OCI-LY7 (cell line): Measurements from ENCODE around the gene DMRT1. TPM values are rescaled to one million over a fixed set of nuclear protein-coding genes. Genes with fewer than 3 reads are reported as not detected.

Experiments
- BruUV-seq: library from RNA; stranded (reverse); fragments of 400-500 nt; replicated peaks from 2 replicates; lab custom pipeline; 2021; lab: Mats Ljungman, UMichigan
- CTCF ChIA-PET: fragments of 300-600 bp; sonication (Branson Sonifier 250); formaldehyde crosslinking; loops from one replicate; lab custom pipeline; 2022; ENCODE audit warnings: antibody characterized with exemption; ENCODE audit not compliant: unreplicated experiment; lab: Charles Lee
- POLR2A ChIA-PET: fragments of 300-600 bp; sonication (Branson Sonifier 250); formaldehyde crosslinking; loops from one replicate; lab custom pipeline; 2022; ENCODE audit warnings: antibody characterized with exemption; lab: Charles Lee
- DNase-seq: peaks from one replicate; pipeline ENCODE4 v3.0.0-alpha.2; 2015; ENCODE audit warnings: low spot score
- H2AFZ ChIP-seq: fragments of 200-600 bp; sonication (generic), shearing (Covaris generic); 2 replicates; pipeline ENCODE4 v1.6.1; 2014; ENCODE audit warnings: mild to moderate bottlenecking, antibody characterized with exemption, low read length, moderate library complexity
- H3K27ac ChIP-seq: fragments of 200-600 bp; sonication (generic); 2 replicates; pipeline ENCODE4 v1.5.1; 2014; ENCODE audit warnings: mixed run types, low read depth, mild to moderate bottlenecking, moderate library complexity, low read length, inconsistent platforms; ENCODE audit not compliant: poor library complexity, severe bottlenecking
- H3K36me3 ChIP-seq: fragments of 200-600 bp; sonication (generic); 2 replicates; pipeline ENCODE4 v1.6.1; 2014; ENCODE audit warnings: mild to moderate bottlenecking, antibody characterized with exemption, low read length, moderate library complexity, mixed read lengths; ENCODE audit not compliant: insufficient read depth
- H3K4me1 ChIP-seq: fragments of 200-600 bp; sonication (generic); 2 replicates; pipeline ENCODE4 v1.5.1; 2014; ENCODE audit warnings: mild to moderate bottlenecking, low read length; ENCODE audit not compliant: insufficient read depth, poor library complexity, severe bottlenecking
- H3K4me2 ChIP-seq: fragments of 200-600 bp; sonication (generic); 2 replicates; pipeline ENCODE4 v1.6.1; 2014; ENCODE audit warnings: mild to moderate bottlenecking, low read length
- H3K4me3 ChIP-seq: fragments of 200-600 bp; sonication (generic); 2 replicates; pipeline ENCODE4 v1.5.1; 2014; ENCODE audit warnings: mild to moderate bottlenecking, low read depth, low read length; ENCODE audit not compliant: poor library complexity, severe bottlenecking
- H3K79me2 ChIP-seq: fragments of 200-600 bp; sonication (generic); 2 replicates; pipeline ENCODE4 v1.6.1; 2016; ENCODE audit warnings: low read depth, mild to moderate bottlenecking, low read length, moderate library complexity, mixed read lengths; ENCODE audit not compliant: insufficient read depth
- H3K9me2 ChIP-seq: fragments of 200-600 bp; sonication (generic); 2 replicates; pipeline ENCODE4 v1.6.1; 2016; ENCODE audit warnings: mild to moderate bottlenecking, low read length, mixed read lengths; ENCODE audit not compliant: insufficient read depth
- H3K9me3 ChIP-seq: fragments of 200-600 bp; sonication (generic); 2 replicates; pipeline ENCODE4 v1.6.1; 2014; ENCODE audit warnings: mild to moderate bottlenecking, mixed run types, low read length, mixed read lengths
- H4K20me1 ChIP-seq: fragments of 200-600 bp; sonication (generic); 2 replicates; pipeline ENCODE4 v1.6.1; 2014; ENCODE audit warnings: mild to moderate bottlenecking, antibody characterized with exemption, low read length, moderate library complexity, mixed read lengths; ENCODE audit not compliant: insufficient read depth
- EZH2phosphoT487 ChIP-seq: fragments of 200-600 bp; sonication (generic); IDR thresholded peaks from 2 replicates; pipeline ENCODE4 v1.6.1; 2018; ENCODE audit warnings: low read depth, borderline replicate concordance, mild to moderate bottlenecking, mixed run types, antibody characterized with exemption, low read length, moderate library complexity, mixed read lengths
- intact Hi-C: fragments of 100-400 bp; cut with micrococcal nuclease; formaldehyde crosslinking; loops from one replicate; pipeline ENCODE4 v1.10.0; 2022; ENCODE audit not compliant: unreplicated experiment
- total RNA-seq, 2 experiments: library from RNA; depleted of rRNA in 1 of 2; stranded (reverse); fragments of >200 nt in 1 of 2; shearing (Covaris generic) in 1 of 2; gene quantifications; 2 replicates each; pipeline ENCODE4 v1.2.3, GENCODE V29; 2014 to 2022
- TF ChIP-seq, protein P1 (sequence below): fragments of 200-600 bp; sonication (generic); conservative IDR thresholded peaks from 2 replicates; pipeline ENCODE4 v1.5.1; 2014; ENCODE audit warnings: mild to moderate bottlenecking, antibody characterized with exemption, low read length, moderate library complexity, mixed read lengths

DMRT1 gene
- total RNA-seq, 2 experiments from 2014 or later: not detected

DNA sequence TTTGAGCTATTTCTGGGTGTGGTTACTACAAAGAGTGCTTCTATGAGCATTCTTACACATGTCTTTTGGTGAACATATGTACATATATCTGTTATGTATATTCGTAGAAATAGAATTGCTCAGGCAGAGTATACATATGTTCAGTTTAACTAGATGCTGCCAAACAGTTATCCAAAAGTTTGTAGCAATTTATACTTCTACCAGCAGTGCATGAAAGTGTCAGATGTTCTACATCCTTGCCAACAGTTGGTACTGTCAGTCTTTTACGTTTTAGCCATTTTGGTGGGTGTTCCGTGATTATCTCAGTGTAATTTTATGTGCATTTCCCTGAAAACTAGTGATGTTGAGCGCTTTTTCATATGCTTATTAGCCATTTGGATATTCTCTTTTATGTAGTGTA lies 172.7 kb downstream of the DMRT1 start:
- intact Hi-C loops: no loop called here
- TF ChIP-seq, protein P1, sequence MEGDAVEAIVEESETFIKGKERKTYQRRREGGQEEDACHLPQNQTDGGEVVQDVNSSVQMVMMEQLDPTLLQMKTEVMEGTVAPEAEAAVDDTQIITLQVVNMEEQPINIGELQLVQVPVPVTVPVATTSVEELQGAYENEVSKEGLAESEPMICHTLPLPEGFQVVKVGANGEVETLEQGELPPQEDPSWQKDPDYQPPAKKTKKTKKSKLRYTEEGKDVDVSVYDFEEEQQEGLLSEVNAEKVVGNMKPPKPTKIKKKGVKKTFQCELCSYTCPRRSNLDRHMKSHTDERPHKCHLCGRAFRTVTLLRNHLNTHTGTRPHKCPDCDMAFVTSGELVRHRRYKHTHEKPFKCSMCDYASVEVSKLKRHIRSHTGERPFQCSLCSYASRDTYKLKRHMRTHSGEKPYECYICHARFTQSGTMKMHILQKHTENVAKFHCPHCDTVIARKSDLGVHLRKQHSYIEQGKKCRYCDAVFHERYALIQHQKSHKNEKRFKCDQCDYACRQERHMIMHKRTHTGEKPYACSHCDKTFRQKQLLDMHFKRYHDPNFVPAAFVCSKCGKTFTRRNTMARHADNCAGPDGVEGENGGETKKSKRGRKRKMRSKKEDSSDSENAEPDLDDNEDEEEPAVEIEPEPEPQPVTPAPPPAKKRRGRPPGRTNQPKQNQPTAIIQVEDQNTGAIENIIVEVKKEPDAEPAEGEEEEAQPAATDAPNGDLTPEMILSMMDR: no peak
- no peak for TF ChIP-seq EZH2phosphoT487
- CTCF ChIA-PET: no interaction called here

DNA sequence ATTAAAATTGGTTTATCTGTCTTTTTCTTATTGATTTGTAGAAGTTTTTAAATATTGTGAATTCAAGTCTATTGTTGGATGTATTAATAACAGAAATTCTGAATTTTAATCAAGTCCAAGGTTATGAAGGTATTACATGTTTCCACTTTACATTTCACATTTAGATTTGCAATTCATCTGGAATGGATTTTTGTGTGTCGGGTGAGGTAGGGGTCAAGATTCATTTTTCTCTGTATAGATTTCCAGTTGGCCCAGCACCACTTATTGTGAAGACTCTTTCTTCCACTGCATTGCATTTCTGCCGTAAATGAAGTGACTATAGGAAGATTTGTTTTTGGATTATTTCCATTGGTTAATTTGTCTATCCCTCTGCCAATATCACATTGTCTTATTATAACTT lies 173.1 kb downstream of the DMRT1 start:
- Histone ChIP-seq H3K4me2 (no peak overlapping the region), H3K79me2 (no peaks in the 10 kb centered on the region), H3K36me3 (no peaks in the 10 kb centered on the region), H3K27ac (no peak overlapping the region), H3K4me3 (no peak overlapping the region), H4K20me1 (no peaks in the 10 kb centered on the region), H2AFZ (no peak overlapping the region), H3K9me3 (no peaks in the 10 kb centered on the region), H3K9me2 (no peaks in the 10 kb centered on the region), H3K4me1 (no peaks in the 10 kb centered on the region)
- no TSS peak for BruUV-seq
- TF ChIP-seq, protein P1: no peak
- no peak for TF ChIP-seq EZH2phosphoT487
- POLR2A ChIA-PET: no interaction called here
- CTCF ChIA-PET: no interaction called here
- DNase-seq: no peak
- intact Hi-C loops: loop anchor here (5.0 kb wide), 1 partner anchor 593 kb away; no protein-coding TSS in a partner anchor

More for the DNA sequence above, 172.7 kb downstream of the DMRT1 start:
- Histone ChIP-seq H3K4me3 (no peak overlapping the region), H4K20me1 (no peaks in the 10 kb centered on the region), H3K9me3 (no peaks in the 10 kb centered on the region), H3K36me3 (no peaks in the 10 kb centered on the region), H3K27ac (no peak overlapping the region), H3K79me2 (no peaks in the 10 kb centered on the region), H3K4me1 (no peaks in the 10 kb centered on the region), H3K4me2 (no peak overlapping the region), H3K9me2 (no peaks in the 10 kb centered on the region), H2AFZ (no peak overlapping the region)
- BruUV-seq: no TSS peak
- POLR2A ChIA-PET: interaction anchor here (0.6 kb wide), 1 partner anchor 348 kb away, joined by 3 read pairs; no protein-coding TSS in a partner anchor
- DNase-seq: no peak

DNA sequence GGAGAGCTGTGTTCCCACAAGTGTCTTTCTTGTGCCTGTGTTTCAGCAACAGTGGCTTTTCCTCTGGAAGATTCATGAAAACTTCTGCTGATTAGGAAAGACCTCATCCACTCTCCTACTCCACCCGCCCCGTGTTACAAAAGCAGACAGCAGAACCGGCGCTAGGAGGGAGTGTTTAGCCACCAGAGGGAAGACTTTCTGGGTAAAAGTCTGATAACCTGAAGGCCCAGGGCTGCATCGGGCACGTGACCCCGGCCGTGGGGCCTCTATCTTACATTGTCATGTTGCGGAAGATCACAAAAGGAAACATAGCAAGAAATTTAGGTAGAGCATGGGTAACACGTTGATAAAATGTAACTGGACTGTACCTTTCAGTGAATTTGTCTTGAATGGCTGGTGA lies 176.6 kb downstream of the DMRT1 start:
- ChIA-PET POLR2A (no interaction called here), CTCF (no interaction called here)
- Histone ChIP-seq H3K4me3 (no peak overlapping the region), H2AFZ (peak overlapping the region; percentile 20; the same call in 1 of the 2 replicates), H3K4me2 (no peak overlapping the region), H3K9me2 (no peaks in the 10 kb centered on the region), H3K9me3 (peaks cover 7% of the 10 kb centered on the region; the same call in 1 of the 2 replicates), H4K20me1 (no peaks in the 10 kb centered on the region), H3K79me2 (no peaks in the 10 kb centered on the region), H3K27ac (no peak overlapping the region), H3K36me3 (no peaks in the 10 kb centered on the region), H3K4me1 (no peaks in the 10 kb centered on the region)
- intact Hi-C loops: loop anchor here (5.0 kb wide), 1 partner anchor 589 kb away; no protein-coding TSS in a partner anchor
- BruUV-seq: no TSS peak
- TF ChIP-seq, protein P1: peak; percentile 76
- no peak for TF ChIP-seq EZH2phosphoT487
- DNase-seq: peak; percentile 61
